Esophagus muscularis mucosa (tissue), 4 donors: ENCODE measurements around the gene SPATA6L. TPM values are rescaled to one million over a fixed set of nuclear protein-coding genes. Genes with fewer than 3 reads are reported as not detected.
"Not testable (repeated sequence)": the region's sequence is repeated elsewhere in the genome, so short reads cannot be mapped to it uniquely, and the experiment has no call there.

Experiments
- DNase-seq: peaks from one replicate; pipeline ENCODE4 v3.0.0-alpha.2; 2017; ENCODE audit errors: extremely low spot score
- H3K27ac ChIP-seq, 4 donors: fragments of 200-600 bp; sonication (generic); replicated peaks in 1 of 4; 1 replicate in 3 of 4; 2 replicates in 1 of 4; pipeline ENCODE4 v1.5.1; 2016 to 2019; ENCODE audit warnings: mild to moderate bottlenecking in 1 of 4
- H3K27me3 ChIP-seq, 4 donors: fragments of 200-600 bp; sonication (generic); one replicate each; pipeline versions ENCODE4 v1.5.1 to v1.6.0; 2016 to 2019
- H3K36me3 ChIP-seq, 4 donors: fragments of 200-600 bp; sonication (generic); one replicate each; pipeline ENCODE4 v1.5.1; 2016 to 2019
- H3K4me1 ChIP-seq, 4 donors: fragments of 200-600 bp; sonication (generic); one replicate each; pipeline ENCODE4 v1.5.1; 2016 to 2019
- H3K4me3 ChIP-seq, 4 donors: fragments of 200-600 bp; sonication (generic); 1 replicate in 2 of 4; 2 replicates in 2 of 4; pipeline ENCODE4 v1.5.1; 2016 to 2019; ENCODE audit warnings: mild to moderate bottlenecking in 4 of 4, moderate library complexity in 1 of 4
- H3K9me3 ChIP-seq, 4 donors: fragments of 200-600 bp; sonication (generic); 1 replicate in 3 of 4; 2 replicates in 1 of 4; pipeline ENCODE4 v1.5.1; 2016 to 2019
- CTCF ChIP-seq, 3 experiments: fragments of 200-600 bp in 2 of 3; fragments of 450-650 bp in 1 of 3; sonication (generic) in 2 of 3; IDR thresholded peaks; one replicate each; pipeline ENCODE4 v1.5.1; 2017 to 2019; ENCODE audit warnings: antibody characterized with exemption in 3 of 3, mild to moderate bottlenecking in 2 of 3, moderate library complexity in 1 of 3
- EP300 ChIP-seq: sonication (generic); formaldehyde crosslinking; IDR thresholded peaks from one replicate; pipeline ENCODE4 v1.6.1; 2017; ENCODE audit warnings: antibody characterized with exemption
- POLR2A ChIP-seq: fragments of 450-650 bp; IDR thresholded peaks from one replicate; pipeline ENCODE4 v1.6.1; 2017; ENCODE audit warnings: antibody characterized with exemption, moderate library complexity, mild to moderate bottlenecking, low read depth
- POLR2AphosphoS5 ChIP-seq, 2 donors: sonication (generic); formaldehyde crosslinking; IDR thresholded peaks; one replicate each; pipeline ENCODE4 v1.6.1; 2017; ENCODE audit warnings: antibody characterized with exemption in 2 of 2
- whole genome bisulfite sequencing: methylation state at CpG from one replicate; pipeline ENCODE4 v1.1.5; 2018; 5-methylcytosine and 5-hydroxymethylcytosine counted together
- intact Hi-C: fragments of 100-400 bp; cut with DNase I; formaldehyde crosslinking; loops from one replicate; pipeline ENCODE4 v1.15.1; 2023
- total RNA-seq, 4 donors: library from RNA; depleted of rRNA; stranded (reverse); fragments of >200 nt; gene quantifications; one replicate each; pipeline versions ENCODE4 v1.1.0 to v1.2.1, GENCODE V29; 2016

SPATA6L gene
- total RNA-seq, 4 donors from 2014 or later = 0.23 to 1.7 (median 1.1) TPM

GRCh38 chr9:4661611-4662010 is 4.7 kb downstream of the SPATA6L start:
- no peaks in the 10 kb centered on the region for H3K36me3 ChIP-seq
- intact Hi-C loops = loop anchor here (2.0 to 10.0 kb wide), 2 partner anchors 79 to 323 kb away; partner anchors contain the start of genes AK3 and JAK2
- H3K9me3 ChIP-seq = no peaks in the 10 kb centered on the region
- 24% methylated on average over 5 of the region's 5 CpGs for WGBS
- peak overlapping the region; percentile 69 to 97 (median 92) for H3K4me3 ChIP-seq
- H3K27me3 ChIP-seq = no peaks in the 10 kb centered on the region
- peak overlapping the region; percentile 80 to 91 (median 86) for H3K27ac ChIP-seq
- TF ChIP-seq EP300 = no peak
- TF ChIP-seq POLR2A = no peak
- TF ChIP-seq POLR2AphosphoS5 (IDR thresholded peaks at IDR 0.05) = no peak
- no peak for TF ChIP-seq CTCF (IDR thresholded peaks at IDR 0.05)
- no peak for DNase-seq
- H3K4me1 ChIP-seq = peaks cover 20 to 50% (median 45%) of the 10 kb centered on the region in 4 donors

GRCh38 chr9:4661165-4661564 is 5.1 kb downstream of the SPATA6L start:
- no peak overlapping the region for H3K27ac ChIP-seq
- no peak overlapping the region for H3K4me3 ChIP-seq

GRCh38 chr9:4660665-4661064 is 5.6 kb downstream of the SPATA6L start:
- H3K27ac ChIP-seq = not testable (repeated sequence)
- WGBS = 93% methylated on average over 5 of the region's 5 CpGs
- intact Hi-C loops = loop anchor here (10.0 kb wide), 1 partner anchor 324 kb away; the partner anchor contains the start of gene JAK2

More at GRCh38 chr9:4661165-4661564, 5.1 kb downstream of the SPATA6L start:
- TF ChIP-seq POLR2A (no peak), EP300 (no peak), POLR2AphosphoS5 (IDR thresholded peaks at IDR 0.05) (no peak), CTCF (IDR thresholded peaks at IDR 0.05) (no peak)
- peaks cover 20 to 45% (median 41%) of the 10 kb centered on the region in 4 donors for H3K4me1 ChIP-seq
- H3K36me3 ChIP-seq = no peaks in the 10 kb centered on the region
- DNase-seq = no peak
- 92% methylated on average over 1 of the region's 1 CpG for WGBS
- intact Hi-C loops = loop anchor here (10.0 kb wide), 1 partner anchor 324 kb away; the partner anchor contains the start of gene JAK2
- H3K9me3 ChIP-seq = no peaks in the 10 kb centered on the region
- no peaks in the 10 kb centered on the region for H3K27me3 ChIP-seq

GRCh38 chr9:4657426-4658159 is 8.7 kb downstream of the SPATA6L start:
- DNase-seq = no peak
- Histone ChIP-seq H3K4me3 (no peak overlapping the region), H3K36me3 (no peaks in the 10 kb centered on the region), H3K9me3 (no peaks in the 10 kb centered on the region), H3K4me1 (peaks cover 7 to 10% (median 8%) of the 10 kb centered on the region in 4 donors), H3K27me3 (no peaks in the 10 kb centered on the region), H3K27ac (no peak overlapping the region)
- intact Hi-C loops = no loop called here
- TF ChIP-seq CTCF (IDR thresholded peaks at IDR 0.05) (no peak), POLR2A (no peak), EP300 (no peak), POLR2AphosphoS5 (IDR thresholded peaks at IDR 0.05) (no peak)
- WGBS = 95% methylated on average over 4 of the region's 4 CpGs

More at GRCh38 chr9:4660665-4661064, 5.6 kb downstream of the SPATA6L start:
- not testable (repeated sequence) for H3K4me3 ChIP-seq, H3K9me3 ChIP-seq, DNase-seq, H3K27me3 ChIP-seq, H3K36me3 ChIP-seq
- peaks cover 20 to 41% (median 36%) of the 10 kb centered on the region in 4 donors for H3K4me1 ChIP-seq

GRCh38 chr9:4656621-4657020 is 9.7 kb downstream of the SPATA6L start:
- Histone ChIP-seq H3K4me1 (peaks cover 2 to 5% (median 3%) of the 10 kb centered on the region in 4 donors), H3K27ac (no peak overlapping the region), H3K27me3 (no peaks in the 10 kb centered on the region), H3K9me3 (no peaks in the 10 kb centered on the region), H3K36me3 (no peaks in the 10 kb centered on the region), H3K4me3 (no peak overlapping the region)
- DNase-seq = no peak
- WGBS = 75% methylated on average over 3 of the region's 3 CpGs
- intact Hi-C loops = no loop called here
- TF ChIP-seq EP300 = no peak

- H3K4me1 ChIP-seq, H3K27ac ChIP-seq, H3K27me3 ChIP-seq, intact Hi-C loops, DNase-seq, H3K4me3 ChIP-seq, H3K36me3 ChIP-seq, H3K9me3 ChIP-seq: not testable (repeated sequence)
- WGBS = 94% methylated on average over 3 of the region's 3 CpGs
Observed at GRCh38 chr9:4656196-4656595, 10.1 kb downstream of the SPATA6L start.
